ENCODE results near the gene IL15RA.
"Not testable (repeated sequence)": the region's sequence is repeated elsewhere in the genome, so short reads cannot be mapped to it uniquely, and the experiment has no call there.

IL15RA gene

GRCh38 chr10:6006991-6007390 lies 29.6 kb upstream of the IL15RA start:
- ChIA-PET CTCF (interaction anchor here (1.0 to 1.3 kb wide), 3 partner anchors 19 to 80 kb away, joined by 3 to 5 read pairs (median 3); no protein-coding TSS in a partner anchor), POLR2A (no interaction called here)
- no peak for DNase-seq (ENCODE audit: extremely low spot score)
- no peak for TF ChIP-seq CTCF (IDR thresholded peaks at IDR 0.05; ENCODE audit: control extremely low read depth, extremely low read depth, low read depth, missing control alignments)

- DNase-seq (ENCODE audit: extremely low spot score) = no peak
- ChIA-PET POLR2A (no interaction called here), CTCF (interaction anchor here (1.0 to 1.3 kb wide), 3 partner anchors 18 to 80 kb away, joined by 3 to 5 read pairs (median 3); no protein-coding TSS in a partner anchor)
- no peak for TF ChIP-seq CTCF (IDR thresholded peaks at IDR 0.05; ENCODE audit: control extremely low read depth, extremely low read depth, low read depth, missing control alignments)
Measured at GRCh38 chr10:6006546-6006945, 29.2 kb upstream of the IL15RA start.

- no peak for DNase-seq (ENCODE audit: extremely low spot score)
- no peak for TF ChIP-seq CTCF (IDR thresholded peaks at IDR 0.05; ENCODE audit: control extremely low read depth, extremely low read depth, low read depth, missing control alignments)
- POLR2A ChIA-PET = no interaction called here
- CTCF ChIA-PET = interaction anchor here (1.0 to 1.1 kb wide), 2 partner anchors 21 to 81 kb away, joined by 3 read pairs; no protein-coding TSS in a partner anchor
Measured at GRCh38 chr10:6005856-6006395, 28.6 kb upstream of the IL15RA start.

GRCh38 chr10:6005161-6005804 lies 27.9 kb upstream of the IL15RA start:
- POLR2A ChIA-PET, CTCF ChIA-PET: not testable (repeated sequence)

GRCh38 chr10:6002809-6003510 lies 25.6 kb upstream of the IL15RA start:
- no peak for TF ChIP-seq CTCF (IDR thresholded peaks at IDR 0.05; ENCODE audit: control extremely low read depth, extremely low read depth, low read depth, missing control alignments)

More at GRCh38 chr10:6005161-6005804, 27.9 kb upstream of the IL15RA start:
- not testable (repeated sequence) for DNase-seq (ENCODE audit: extremely low spot score)

GRCh38 chr10:5999440-6000165 lies 22.3 kb upstream of the IL15RA start:
- no peak for TF ChIP-seq CTCF (IDR thresholded peaks at IDR 0.05; ENCODE audit: control extremely low read depth, extremely low read depth, low read depth, missing control alignments)
- POLR2A ChIA-PET = no interaction called here
- CTCF ChIA-PET = no interaction called here
- no peak for DNase-seq (ENCODE audit: extremely low spot score)

More at GRCh38 chr10:6002809-6003510, 25.6 kb upstream of the IL15RA start:
- no peak for DNase-seq (ENCODE audit: extremely low spot score)
- CTCF ChIA-PET = interaction anchor here (1.0 kb wide), 1 partner anchor 84 kb away, joined by 3 read pairs; no protein-coding TSS in a partner anchor
- POLR2A ChIA-PET = no interaction called here

Measured in GM10248 (cell line).